Measurements from ENCODE around the gene MAOB.
"Not testable (repeated sequence)": the region's sequence is repeated elsewhere in the genome, so short reads cannot be mapped to it uniquely, and the experiment has no call there.

MAOB gene

GRCh38 chrX:43753637-43754036 lies 128.6 kb downstream of the MAOB start:
- DNase-seq (ENCODE audit: low read depth): no peak

GRCh38 chrX:43750248-43750676 lies 132.0 kb downstream of the MAOB start:
- peak; percentile 5 for DNase-seq (ENCODE audit: low read depth)

GRCh38 chrX:43747476-43747875 lies 134.8 kb downstream of the MAOB start:
- no peak for DNase-seq (ENCODE audit: low read depth)

- no peak for DNase-seq (ENCODE audit: low read depth)
These were observed 136.1 kb downstream of the MAOB start for GRCh38 chrX:43745938-43746721.

- DNase-seq (ENCODE audit: low read depth): no peak
These were observed 138.0 kb downstream of the MAOB start for GRCh38 chrX:43744284-43744683.

- no peak for DNase-seq (ENCODE audit: low read depth)
These were observed 139.0 kb downstream of the MAOB start for GRCh38 chrX:43743100-43743822.

GRCh38 chrX:43741843-43742573 lies 140.2 kb downstream of the MAOB start:
- no peak for DNase-seq (ENCODE audit: low read depth)

GRCh38 chrX:43735957-43736356 lies 146.3 kb downstream of the MAOB start:
- DNase-seq (ENCODE audit: low read depth): no peak

GRCh38 chrX:43735534-43735933 lies 146.7 kb downstream of the MAOB start:
- no peak for DNase-seq (ENCODE audit: low read depth)

GRCh38 chrX:43734444-43734843 lies 147.8 kb downstream of the MAOB start:
- DNase-seq (ENCODE audit: low read depth): no peak

GRCh38 chrX:43733699-43734098 lies 148.6 kb downstream of the MAOB start:
- DNase-seq (ENCODE audit: low read depth): no peak

- DNase-seq (ENCODE audit: low read depth): no peak
These were observed 151.2 kb downstream of the MAOB start for GRCh38 chrX:43731086-43731485.

- no peak for DNase-seq (ENCODE audit: low read depth)
These were observed 153.3 kb downstream of the MAOB start for GRCh38 chrX:43728966-43729365.

GRCh38 chrX:43728002-43728401 lies 154.2 kb downstream of the MAOB start:
- DNase-seq (ENCODE audit: low read depth): no peak

GRCh38 chrX:43727254-43727653 lies 155.0 kb downstream of the MAOB start:
- DNase-seq (ENCODE audit: low read depth): not testable (repeated sequence)

GRCh38 chrX:43725227-43725626 lies 157.0 kb downstream of the MAOB start:
- not testable (repeated sequence) for DNase-seq (ENCODE audit: low read depth)

- DNase-seq (ENCODE audit: low read depth): no peak
These were observed 161.3 kb downstream of the MAOB start for GRCh38 chrX:43720961-43721360.

- DNase-seq (ENCODE audit: low read depth): no peak
These were observed 162.2 kb downstream of the MAOB start for GRCh38 chrX:43720082-43720481.

- no peak for DNase-seq (ENCODE audit: low read depth)
These were observed 163.3 kb downstream of the MAOB start for GRCh38 chrX:43718956-43719355.

- DNase-seq (ENCODE audit: low read depth): no peak
These were observed 163.7 kb downstream of the MAOB start for GRCh38 chrX:43718546-43718945.

- no peak for DNase-seq (ENCODE audit: low read depth)
These were observed 164.2 kb downstream of the MAOB start for GRCh38 chrX:43718081-43718480.

GRCh38 chrX:43717161-43717560 lies 165.1 kb downstream of the MAOB start:
- DNase-seq (ENCODE audit: low read depth): no peak

GRCh38 chrX:43716696-43717095 lies 165.6 kb downstream of the MAOB start:
- no peak for DNase-seq (ENCODE audit: low read depth)
